Omental fat pad (tissue), 4 donors: Measurements from ENCODE around the gene PECR. TPM values are rescaled to one million over a fixed set of nuclear protein-coding genes. Genes with fewer than 3 reads are reported as not detected.
"Not testable (repeated sequence)": the region's sequence is repeated elsewhere in the genome, so short reads cannot be mapped to it uniquely, and the experiment has no call there.

ENCODE experiments used
- ATAC-seq: fragments of 150-250 bp; one replicate; pipeline ENCODE4 v1.9.1; 2016; ENCODE audit warnings: mild to moderate bottlenecking, moderate library complexity; ENCODE audit not compliant: low FRiP score
- DNase-seq: peaks from one replicate; pipeline ENCODE4 v3.0.0-alpha.2; 2019; ENCODE audit warnings: low spot score
- CTCF ChIP-seq, 3 donors: fragments of 450-650 bp; IDR thresholded peaks; one replicate each; pipeline ENCODE4 v1.5.1; 2016 to 2017; ENCODE audit warnings: antibody characterized with exemption in 3 of 3, mild to moderate bottlenecking in 3 of 3, moderate library complexity in 2 of 3
- total RNA-seq, 4 donors: library from RNA; depleted of rRNA; stranded (reverse); fragments of >200 nt; gene quantifications; one replicate each; pipeline ENCODE4 v1.1.0, GENCODE V29; 2016

Gene PECR
- total RNA-seq, 4 donors from 2014 or later, result 18.5 to 57.9 (median 24.2) TPM

GRCh38 chr2:216013080-216013909, 68.3 kb downstream of the PECR start, which contains the start of gene MREG:
Gene MREG (minus strand): TSS chr2:216013551. CDS start chr2:216013327, 224 bp downstream.
- DNase-seq, result peak; percentile 39
- ATAC-seq, result peak; percentile 80
- TF ChIP-seq CTCF (IDR thresholded peaks at IDR 0.05), result no peak

GRCh38 chr2:216012830-216013079, 68.9 kb downstream of the PECR start:
- DNase-seq (no peak), ATAC-seq (no peak)
- TF ChIP-seq CTCF (IDR thresholded peaks at IDR 0.05), result no peak

- ATAC-seq, result peak; percentile 89
- no peak for TF ChIP-seq CTCF (IDR thresholded peaks at IDR 0.05)
- no peak for DNase-seq
Observed at GRCh38 chr2:216012133-216012829, 69.3 kb downstream of the PECR start.

GRCh38 chr2:216009215-216009614, 72.4 kb downstream of the PECR start:
- not testable (repeated sequence) for DNase-seq, ATAC-seq

GRCh38 chr2:216008387-216008786, 73.2 kb downstream of the PECR start:
- DNase-seq (no peak), ATAC-seq (no peak)
- no peak for TF ChIP-seq CTCF (IDR thresholded peaks at IDR 0.05)

- DNase-seq (no peak), ATAC-seq (no peak)
- no peak for TF ChIP-seq CTCF (IDR thresholded peaks at IDR 0.05)
Observed at GRCh38 chr2:216006164-216006663, 75.4 kb downstream of the PECR start.

GRCh38 chr2:216004697-216005283, 76.8 kb downstream of the PECR start:
- no peak for TF ChIP-seq CTCF (IDR thresholded peaks at IDR 0.05)
- DNase-seq (no peak), ATAC-seq (no peak)
